MM.1S (cell line): ENCODE data around the gene PRSS56.

Source experiments
- DNase-seq: peaks from one replicate; pipeline ENCODE4 v3.0.0-alpha.2; 2015
- H2AFZ ChIP-seq: fragments of 300-600 bp; sonication (generic); 2 replicates; pipeline ENCODE4 v1.6.0; 2016; ENCODE audit warnings: antibody characterized with exemption, low read length
- H3F3A ChIP-seq: fragments of 300-600 bp; sonication (generic); 2 replicates; pipeline ENCODE4 v1.6.1; 2016; ENCODE audit warnings: mild to moderate bottlenecking, antibody characterized with exemption, low read length, moderate library complexity, mixed read lengths; ENCODE audit not compliant: insufficient read depth
- H3K27ac ChIP-seq: fragments of 300-600 bp; sonication (generic); 2 replicates; pipeline ENCODE4 v1.5.1; 2016; ENCODE audit warnings: mild to moderate bottlenecking, low read length
- H3K27me3 ChIP-seq: fragments of 300-600 bp; sonication (generic); replicated peaks from 2 replicates; pipeline ENCODE4 v1.6.0; 2016; ENCODE audit warnings: low read length; ENCODE audit not compliant: insufficient read depth
- H3K36me3 ChIP-seq: fragments of 300-600 bp; sonication (generic); replicated peaks from 2 replicates; pipeline ENCODE4 v1.6.1; 2016; ENCODE audit warnings: mild to moderate bottlenecking, low read length, mixed read lengths; ENCODE audit not compliant: insufficient read depth
- H3K4me1 ChIP-seq: fragments of 300-600 bp; sonication (generic); 2 replicates; pipeline ENCODE4 v1.6.1; 2016; ENCODE audit warnings: low read length, mixed read lengths
- H3K4me2 ChIP-seq: fragments of 300-600 bp; sonication (generic); 2 replicates; pipeline ENCODE4 v1.6.0; 2016; ENCODE audit warnings: low read depth, low read length
- H3K4me3 ChIP-seq: fragments of 300-600 bp; sonication (generic); 2 replicates; pipeline ENCODE4 v1.5.1; 2016; ENCODE audit warnings: low read length, mixed read lengths
- H3K79me2 ChIP-seq: fragments of 300-600 bp; sonication (generic); 2 replicates; pipeline ENCODE4 v1.6.1; 2016; ENCODE audit warnings: mixed run types, low read length, mixed read lengths
- H3K9ac ChIP-seq: fragments of 300-600 bp; sonication (generic); 2 replicates; pipeline ENCODE4 v1.6.1; 2016; ENCODE audit warnings: low read length, mixed read lengths
- H3K9me2 ChIP-seq: fragments of 300-600 bp; sonication (generic); replicated peaks from 2 replicates; pipeline ENCODE4 v1.6.1; 2016; ENCODE audit warnings: mild to moderate bottlenecking, low read length, mixed read lengths; ENCODE audit not compliant: insufficient read depth
- H3K9me3 ChIP-seq: fragments of 300-600 bp; sonication (generic); replicated peaks from 2 replicates; pipeline ENCODE4 v1.6.1; 2016; ENCODE audit warnings: mild to moderate bottlenecking, low read length, mixed read lengths; ENCODE audit not compliant: insufficient read depth
- H4K20me1 ChIP-seq: fragments of 300-600 bp; sonication (generic); 2 replicates; pipeline ENCODE4 v1.6.1; 2016; ENCODE audit warnings: mild to moderate bottlenecking, low read length, moderate library complexity, mixed read lengths; ENCODE audit not compliant: insufficient read depth
- CTCF ChIP-seq: fragments of 300-600 bp; sonication (generic); IDR thresholded peaks from 2 replicates; pipeline ENCODE4 v1.5.1; 2016; ENCODE audit warnings: antibody characterized with exemption, low read length, mixed read lengths
- EZH2 ChIP-seq: fragments of 300-600 bp; sonication (generic); optimal IDR thresholded peaks from 2 replicates; pipeline ENCODE3; 2017; ENCODE audit warnings: low read depth, mild to moderate bottlenecking, antibody characterized with exemption, low read length, mixed read lengths
- EZH2phosphoT487 ChIP-seq: fragments of 300-600 bp; sonication (generic); IDR thresholded peaks from 2 replicates; pipeline ENCODE4 v1.6.1; 2018; ENCODE audit warnings: antibody characterized with exemption, low read length

The PRSS56 gene

GRCh38 chr2:232501331-232501771 is 18.8 kb upstream of the PRSS56 start:
- no peaks in the 10 kb centered on the region for H3F3A ChIP-seq
- no peaks in the 10 kb centered on the region for H3K9me2 ChIP-seq
- no peak overlapping the region for H3K9ac ChIP-seq
- H3K36me3 ChIP-seq, result no peaks in the 10 kb centered on the region
- no peaks in the 10 kb centered on the region for H3K79me2 ChIP-seq
- no peak overlapping the region for H3K4me2 ChIP-seq
- H3K27ac ChIP-seq, result no peak overlapping the region
- H3K4me1 ChIP-seq, result no peaks in the 10 kb centered on the region
- H3K4me3 ChIP-seq, result no peak overlapping the region
- H3K27me3 ChIP-seq, result peaks cover 38% of the 10 kb centered on the region
- DNase-seq, result no peak
- TF ChIP-seq CTCF (no peak), EZH2 (no peak), EZH2phosphoT487 (no peak)
- H2AFZ ChIP-seq, result no peak overlapping the region
- H3K9me3 ChIP-seq, result no peaks in the 10 kb centered on the region
- no peaks in the 10 kb centered on the region for H4K20me1 ChIP-seq

GRCh38 chr2:232501794-232502390 is 18.3 kb upstream of the PRSS56 start:
- Histone ChIP-seq H3K27ac (no peak overlapping the region), H3K9me3 (no peaks in the 10 kb centered on the region), H3K27me3 (peaks cover 38% of the 10 kb centered on the region), H3K4me2 (no peak overlapping the region), H3K4me3 (no peak overlapping the region), H2AFZ (no peak overlapping the region), H3K4me1 (no peaks in the 10 kb centered on the region), H3K9ac (no peak overlapping the region), H3F3A (no peaks in the 10 kb centered on the region), H3K9me2 (no peaks in the 10 kb centered on the region), H4K20me1 (no peaks in the 10 kb centered on the region), H3K36me3 (no peaks in the 10 kb centered on the region), H3K79me2 (no peaks in the 10 kb centered on the region)
- no peak for DNase-seq
- TF ChIP-seq EZH2, result no peak
- no peak for TF ChIP-seq CTCF
- TF ChIP-seq EZH2phosphoT487, result no peak

GRCh38 chr2:232502511-232502910 is 17.7 kb upstream of the PRSS56 start:
- TF ChIP-seq EZH2, result no peak
- TF ChIP-seq CTCF, result no peak
- TF ChIP-seq EZH2phosphoT487, result no peak
- Histone ChIP-seq H3K79me2 (no peaks in the 10 kb centered on the region), H3K9me3 (no peaks in the 10 kb centered on the region), H3F3A (no peaks in the 10 kb centered on the region), H2AFZ (no peak overlapping the region), H3K9me2 (no peaks in the 10 kb centered on the region), H3K4me3 (no peak overlapping the region), H4K20me1 (no peaks in the 10 kb centered on the region), H3K27me3 (peaks cover 38% of the 10 kb centered on the region), H3K4me1 (no peaks in the 10 kb centered on the region), H3K27ac (no peak overlapping the region), H3K9ac (no peak overlapping the region), H3K36me3 (no peaks in the 10 kb centered on the region), H3K4me2 (no peak overlapping the region)
- no peak for DNase-seq
